H9 (cell line): ENCODE results near the gene ZCWPW1. TPM values are rescaled to one million over a fixed set of nuclear protein-coding genes. Genes with fewer than 3 reads are reported as not detected.

Experiments
- DNase-seq: peaks from one replicate; pipeline ENCODE4 v3.0.0-alpha.2; 2017
- H2AFZ ChIP-seq: one replicate; pipeline ENCODE4 v1.6.1; 2013; ENCODE audit warnings: mild to moderate bottlenecking, low read length, control low read depth, moderate library complexity
- H2AK5ac ChIP-seq: 2 replicates; pipeline ENCODE4 v1.6.1; 2013; ENCODE audit warnings: low read length, control low read depth, mixed read lengths; ENCODE audit not compliant: insufficient read length
- H2BK120ac ChIP-seq: one replicate; pipeline ENCODE4 v1.6.1; 2013; ENCODE audit warnings: low read depth, mild to moderate bottlenecking, low read length, control low read depth, inconsistent platforms; ENCODE audit not compliant: poor library complexity, severe bottlenecking
- H2BK12ac ChIP-seq: 2 replicates; pipeline ENCODE4 v1.6.1; 2013; ENCODE audit warnings: low read length, control low read depth, mixed read lengths, low read depth; ENCODE audit not compliant: insufficient read length
- H2BK15ac ChIP-seq: 2 replicates; pipeline ENCODE4 v1.6.1; 2013; ENCODE audit warnings: low read depth, low read length, control low read depth
- H2BK20ac ChIP-seq: one replicate; pipeline ENCODE4 v1.6.1; 2013; ENCODE audit warnings: low read depth, mild to moderate bottlenecking, low read length, control low read depth, inconsistent platforms; ENCODE audit not compliant: poor library complexity, severe bottlenecking
- H2BK5ac ChIP-seq: 2 replicates; pipeline ENCODE4 v1.6.1; 2013; ENCODE audit warnings: low read length, control low read depth, mixed read lengths; ENCODE audit not compliant: insufficient read length
- H3K14ac ChIP-seq: 2 replicates; pipeline ENCODE4 v1.6.1; 2013; ENCODE audit warnings: low read length, control low read depth; ENCODE audit not compliant: insufficient read depth
- H3K18ac ChIP-seq: 2 replicates; pipeline ENCODE4 v1.6.1; 2013; ENCODE audit warnings: low read depth, mild to moderate bottlenecking, mixed read lengths, low read length, control low read depth; ENCODE audit not compliant: insufficient read length
- H3K23ac ChIP-seq: 2 replicates; pipeline ENCODE4 v1.6.1; 2013; ENCODE audit warnings: low read length, control low read depth, mixed read lengths, low read depth; ENCODE audit not compliant: insufficient read length
- H3K23me2 ChIP-seq: 2 replicates; pipeline ENCODE4 v1.6.1; 2013; ENCODE audit warnings: low read depth, mild to moderate bottlenecking, mixed read lengths, low read length, control low read depth; ENCODE audit not compliant: insufficient read length, poor library complexity, severe bottlenecking
- H3K27ac ChIP-seq: 2 replicates; pipeline ENCODE4 v1.5.1; 2013; ENCODE audit warnings: low read length, control low read depth, mixed read lengths, low read depth; ENCODE audit not compliant: insufficient read length
- H3K27me3 ChIP-seq: 2 replicates; pipeline ENCODE4 v1.6.1; 2013; ENCODE audit warnings: low read length, control low read depth, inconsistent platforms; ENCODE audit not compliant: insufficient read depth
- H3K4ac ChIP-seq: 2 replicates; pipeline ENCODE4 v1.6.1; 2013; ENCODE audit warnings: low read depth, mild to moderate bottlenecking, control low read depth, inconsistent platforms, low read length, moderate library complexity
- H3K4me1 ChIP-seq: 2 replicates; pipeline ENCODE4 v1.6.1; 2013; ENCODE audit warnings: low read length, control low read depth, inconsistent platforms; ENCODE audit not compliant: insufficient read depth
- H3K4me2 ChIP-seq: 2 replicates; pipeline ENCODE4 v1.6.1; 2013; ENCODE audit warnings: low read length, control low read depth, mixed read lengths; ENCODE audit not compliant: insufficient read length, insufficient read depth
- H3K56ac ChIP-seq: 2 replicates; pipeline ENCODE4 v1.6.1; 2013; ENCODE audit warnings: low read depth, mild to moderate bottlenecking, mixed read lengths, low read length, control low read depth; ENCODE audit not compliant: insufficient read length
- H3K79me1 ChIP-seq: 2 replicates; pipeline ENCODE4 v1.6.1; 2013; ENCODE audit warnings: low read depth, mild to moderate bottlenecking, moderate library complexity, low read length, control low read depth, inconsistent platforms; ENCODE audit not compliant: insufficient read depth, poor library complexity, severe bottlenecking
- H3K79me2 ChIP-seq: 2 replicates; pipeline ENCODE4 v1.6.1; 2013; ENCODE audit warnings: low read length, control low read depth, inconsistent platforms; ENCODE audit not compliant: insufficient read depth
- H3K9ac ChIP-seq: 2 replicates; pipeline ENCODE4 v1.6.1; 2013; ENCODE audit warnings: low read length, control low read depth, mixed read lengths; ENCODE audit not compliant: insufficient read length; ENCODE audit errors: extremely low read depth
- H3K9me3 ChIP-seq: one replicate; pipeline ENCODE4 v1.6.1; 2013; ENCODE audit warnings: low read depth, low read length, inconsistent platforms; ENCODE audit not compliant: control insufficient read depth
- H3T11ph ChIP-seq: one replicate; pipeline ENCODE4 v1.6.1; 2013; ENCODE audit warnings: mild to moderate bottlenecking, low read length, control low read depth, inconsistent platforms
- H4K20me1 ChIP-seq: one replicate; pipeline ENCODE4 v1.6.1; 2013; ENCODE audit not compliant: control insufficient read depth, insufficient read length, insufficient read depth
- H4K5ac ChIP-seq: 2 replicates; pipeline ENCODE4 v1.6.1; 2013; ENCODE audit warnings: low read depth, mild to moderate bottlenecking, mixed read lengths, low read length, control low read depth; ENCODE audit not compliant: insufficient read length
- H4K8ac ChIP-seq: replicated peaks from 2 replicates; pipeline ENCODE4 v1.6.1; 2013; ENCODE audit warnings: low read length, control low read depth, mixed read lengths, low read depth; ENCODE audit not compliant: insufficient read length
- H4K91ac ChIP-seq: 2 replicates; pipeline ENCODE4 v1.6.1; 2013; ENCODE audit warnings: low read depth, mild to moderate bottlenecking, moderate library complexity, mixed read lengths, low read length, control low read depth; ENCODE audit not compliant: insufficient read length
- H3K27ac Mint-ChIP-seq, 3 experiments: 2 replicates in 2 of 3; 3 replicates in 1 of 3; pipeline ENCODE4 v1.8.0; 2020 to 2021; ENCODE audit warnings: mixed read lengths in 3 of 3, mild to moderate bottlenecking in 1 of 3, moderate library complexity in 1 of 3
- H3K27me3 Mint-ChIP-seq: 2 replicates; pipeline ENCODE4 v1.8.0; 2021; ENCODE audit warnings: low read depth, mild to moderate bottlenecking, moderate library complexity, mixed read lengths
- H3K36me3 Mint-ChIP-seq, 3 experiments: 2 replicates in 2 of 3; 3 replicates in 1 of 3; pipeline ENCODE4 v1.8.0; 2020 to 2021; ENCODE audit warnings: low read depth in 3 of 3, mixed read lengths in 3 of 3; ENCODE audit not compliant: insufficient read depth in 1 of 3
- H3K4me1 Mint-ChIP-seq, 2 experiments: 2 replicates each; pipeline ENCODE4 v1.8.0; 2020; ENCODE audit warnings: mixed read lengths in 2 of 2
- H3K4me3 Mint-ChIP-seq, 2 experiments: 2 replicates in 1 of 2; 3 replicates in 1 of 2; pipeline ENCODE4 v1.8.0; 2020 to 2021; ENCODE audit warnings: mild to moderate bottlenecking in 2 of 2, mixed read lengths in 2 of 2, moderate library complexity in 1 of 2
- H3K9me3 Mint-ChIP-seq, 2 experiments: 2 replicates in 1 of 2; 3 replicates in 1 of 2; pipeline ENCODE4 v1.8.0; 2020; ENCODE audit warnings: mild to moderate bottlenecking in 2 of 2, mixed read lengths in 2 of 2, moderate library complexity in 1 of 2
- WGBS: extraction: QIAGEN DNeasy Blood & Tissue Kit; methylation state at CpG from one replicate; pipeline ENCODE4 v1.1.7; 2013; ENCODE audit warnings: missing lambda C conversion rate, low lambda C conversion rate, mixed read lengths; ENCODE audit not compliant: insufficient read length; ENCODE audit errors: extremely low coverage; 5-methylcytosine and 5-hydroxymethylcytosine counted together
- total RNA-seq: library from RNA; stranded (reverse); gene quantifications from 2 replicates; pipeline ENCODE4 v1.2.1, GENCODE V29; 2021
- TF ChIP-seq, protein P1 (sequence below): fragments of 200-600 bp; sonication (generic); conservative IDR thresholded peaks from 3 replicates; pipeline ENCODE4 v1.8.0; 2021; ENCODE audit warnings: antibody characterized with exemption, mild to moderate bottlenecking

The ZCWPW1 gene
- total RNA-seq, 1 experiment from 2014 or later: 1.1 TPM

DNA sequence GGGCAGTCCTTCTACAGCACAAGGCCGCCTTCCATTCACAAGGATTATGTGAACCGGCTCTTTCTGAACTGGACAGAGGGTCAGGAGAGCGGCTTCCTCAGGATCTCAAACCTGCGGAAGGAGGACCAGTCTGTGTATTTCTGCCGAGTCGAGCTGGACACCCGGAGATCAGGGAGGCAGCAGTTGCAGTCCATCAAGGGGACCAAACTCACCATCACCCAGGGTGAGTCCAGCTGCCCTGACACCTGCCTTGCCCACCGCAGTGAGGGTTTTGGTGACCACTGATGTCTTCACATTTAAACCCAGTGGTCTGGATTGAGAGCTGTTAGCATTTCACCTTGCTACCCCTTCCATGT lies 69.7 kb downstream of the ZCWPW1 start:
- no peaks in the 10 kb centered on the region for H3K27me3 Mint-ChIP-seq
- Histone ChIP-seq H2BK15ac (no peak overlapping the region), H3K18ac (no peak overlapping the region), H3K9me3 (no peaks in the 10 kb centered on the region), H2AFZ (no peak overlapping the region), H3K23me2 (no peaks in the 10 kb centered on the region), H2BK120ac (no peak overlapping the region), H3K4me2 (no peak overlapping the region), H4K5ac (no peak overlapping the region), H4K91ac (no peak overlapping the region), H3K27me3 (no peaks in the 10 kb centered on the region), H3K4me1 (no peaks in the 10 kb centered on the region), H3K4ac (no peak overlapping the region), H3K14ac (no peak overlapping the region), H3K79me2 (no peaks in the 10 kb centered on the region), H4K20me1 (no peaks in the 10 kb centered on the region), H3K23ac (no peak overlapping the region), H3K79me1 (no peaks in the 10 kb centered on the region), H4K8ac (no peak overlapping the region), H3T11ph (no peak overlapping the region), H3K9ac (no peak overlapping the region), H2BK5ac (no peak overlapping the region), H3K27ac (no peak overlapping the region), H3K56ac (no peak overlapping the region), H2AK5ac (no peak overlapping the region), H2BK12ac (no peak overlapping the region), H2BK20ac (no peak overlapping the region)
- peaks cover 54 to 93% (median 78%) of the 10 kb centered on the region in 3 experiments for H3K36me3 Mint-ChIP-seq
- no peak overlapping the region for H3K4me3 Mint-ChIP-seq
- WGBS: no CpG with 5 or more reads among the region's 8 CpGs
- no peak overlapping the region for H3K27ac Mint-ChIP-seq
- TF ChIP-seq, protein P1, sequence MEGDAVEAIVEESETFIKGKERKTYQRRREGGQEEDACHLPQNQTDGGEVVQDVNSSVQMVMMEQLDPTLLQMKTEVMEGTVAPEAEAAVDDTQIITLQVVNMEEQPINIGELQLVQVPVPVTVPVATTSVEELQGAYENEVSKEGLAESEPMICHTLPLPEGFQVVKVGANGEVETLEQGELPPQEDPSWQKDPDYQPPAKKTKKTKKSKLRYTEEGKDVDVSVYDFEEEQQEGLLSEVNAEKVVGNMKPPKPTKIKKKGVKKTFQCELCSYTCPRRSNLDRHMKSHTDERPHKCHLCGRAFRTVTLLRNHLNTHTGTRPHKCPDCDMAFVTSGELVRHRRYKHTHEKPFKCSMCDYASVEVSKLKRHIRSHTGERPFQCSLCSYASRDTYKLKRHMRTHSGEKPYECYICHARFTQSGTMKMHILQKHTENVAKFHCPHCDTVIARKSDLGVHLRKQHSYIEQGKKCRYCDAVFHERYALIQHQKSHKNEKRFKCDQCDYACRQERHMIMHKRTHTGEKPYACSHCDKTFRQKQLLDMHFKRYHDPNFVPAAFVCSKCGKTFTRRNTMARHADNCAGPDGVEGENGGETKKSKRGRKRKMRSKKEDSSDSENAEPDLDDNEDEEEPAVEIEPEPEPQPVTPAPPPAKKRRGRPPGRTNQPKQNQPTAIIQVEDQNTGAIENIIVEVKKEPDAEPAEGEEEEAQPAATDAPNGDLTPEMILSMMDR: no peak
- H3K4me1 Mint-ChIP-seq: no peaks in the 10 kb centered on the region
- DNase-seq: no peak
- no peaks in the 10 kb centered on the region; a peak in 1 of 5 replicates for H3K9me3 Mint-ChIP-seq
